CD14-positive monocyte (primary cell): ENCODE measurements around the gene OR10V1. TPM values are rescaled to one million over a fixed set of nuclear protein-coding genes. Genes with fewer than 3 reads are reported as not detected.

Experiments used
- DNase-seq, 3 donors: peaks; one replicate each; pipeline ENCODE4 v3.0.0-alpha.2; 2011 to 2022
- H2AFZ ChIP-seq: 2 replicates; pipeline ENCODE4 v1.6.0; 2012; ENCODE audit warnings: mild to moderate bottlenecking, low read depth, low read length, inconsistent platforms; ENCODE audit not compliant: insufficient read depth, poor library complexity, severe bottlenecking
- H3K27ac ChIP-seq, 2 donors: 1 replicate in 1 of 2; 2 replicates in 1 of 2; pipeline ENCODE4 v1.5.1; 2012 to 2013; ENCODE audit warnings: low read length in 2 of 2, control low read depth in 1 of 2, inconsistent platforms in 1 of 2, low read depth in 1 of 2, mild to moderate bottlenecking in 1 of 2
- H3K27me3 ChIP-seq, 2 donors: one replicate each; pipeline versions ENCODE4 v1.6.0 to v1.6.1; 2011 to 2013; ENCODE audit warnings: low read length in 2 of 2; ENCODE audit not compliant: control insufficient read depth in 2 of 2, insufficient read depth in 2 of 2
- H3K36me3 ChIP-seq, 2 donors: replicated peaks in 1 of 2; 1 replicate in 1 of 2; 2 replicates in 1 of 2; pipeline versions ENCODE4 v1.5.1 to v1.6.1; 2012 to 2013; ENCODE audit warnings: low read length in 2 of 2, control low read depth in 1 of 2, inconsistent platforms in 1 of 2, mild to moderate bottlenecking in 1 of 2; ENCODE audit not compliant: insufficient read depth in 2 of 2, control insufficient read depth in 1 of 2
- H3K4me1 ChIP-seq, 2 donors: 1 replicate in 1 of 2; 2 replicates in 1 of 2; pipeline versions ENCODE4 v1.5.1 to v1.6.1; 2012 to 2013; ENCODE audit warnings: low read length in 2 of 2, control low read depth in 1 of 2, inconsistent platforms in 1 of 2, mild to moderate bottlenecking in 1 of 2, moderate library complexity in 1 of 2; ENCODE audit not compliant: insufficient read depth in 2 of 2, control insufficient read depth in 1 of 2
- H3K4me2 ChIP-seq: replicated peaks from 2 replicates; pipeline ENCODE3; 2012; ENCODE audit warnings: low read length, moderate library complexity, mild to moderate bottlenecking; ENCODE audit not compliant: poor library complexity, severe bottlenecking; ENCODE audit errors: extremely low read depth
- H3K4me3 ChIP-seq, 3 experiments: fragments of 200-600 bp in 1 of 3; sonication (generic) in 1 of 3; replicated peaks in 1 of 3; 1 replicate in 2 of 3; 2 replicates in 1 of 3; pipeline ENCODE4 v1.5.1; 2011 to 2013; ENCODE audit warnings: low read length in 3 of 3, mild to moderate bottlenecking in 3 of 3, control low read depth in 2 of 3, low read depth in 2 of 3, inconsistent platforms in 1 of 3, moderate library complexity in 1 of 3
- H3K79me2 ChIP-seq: 2 replicates; pipeline ENCODE4 v1.6.0; 2012; ENCODE audit warnings: mild to moderate bottlenecking, control low read depth, inconsistent platforms, low read length, moderate library complexity; ENCODE audit not compliant: insufficient read depth
- H3K9ac ChIP-seq: 2 replicates; pipeline ENCODE4 v1.6.0; 2017; ENCODE audit warnings: low read length, mild to moderate bottlenecking; ENCODE audit not compliant: insufficient read depth, poor library complexity, severe bottlenecking
- H3K9me3 ChIP-seq, 2 donors: replicated peaks in 1 of 2; 1 replicate in 1 of 2; 2 replicates in 1 of 2; pipeline versions ENCODE4 v1.5.1 to v1.6.1; 2012 to 2013; ENCODE audit warnings: low read length in 2 of 2, control low read depth in 1 of 2; ENCODE audit not compliant: control insufficient read depth in 1 of 2, insufficient read depth in 1 of 2
- H4K20me1 ChIP-seq: 2 replicates; pipeline ENCODE4 v1.6.0; 2012; ENCODE audit warnings: mild to moderate bottlenecking, low read length, control low read depth, moderate library complexity; ENCODE audit not compliant: insufficient read depth
- H3K27ac Mint-ChIP-seq, 7 donors: one replicate each; pipeline ENCODE4 v1.8.0; 2020; ENCODE audit warnings: mild to moderate bottlenecking in 7 of 7, mixed read lengths in 7 of 7, moderate library complexity in 6 of 7, inconsistent platforms in 2 of 7
- H3K27me3 Mint-ChIP-seq, 3 donors: one replicate each; pipeline ENCODE4 v1.8.0; 2021 to 2022; ENCODE audit warnings: low read depth in 3 of 3, mild to moderate bottlenecking in 3 of 3, mixed read lengths in 3 of 3, moderate library complexity in 3 of 3, inconsistent platforms in 1 of 3
- H3K36me3 Mint-ChIP-seq, 2 donors: one replicate each; pipeline ENCODE4 v1.8.0; 2020; ENCODE audit warnings: mixed read lengths in 2 of 2, inconsistent platforms in 1 of 2, mild to moderate bottlenecking in 1 of 2
- H3K4me1 Mint-ChIP-seq: one replicate; pipeline ENCODE4 v1.8.0; 2020; ENCODE audit warnings: mild to moderate bottlenecking, mixed read lengths
- H3K4me3 Mint-ChIP-seq, 2 donors: one replicate each; pipeline ENCODE4 v1.8.0; 2020; ENCODE audit warnings: mild to moderate bottlenecking in 2 of 2, mixed read lengths in 2 of 2, moderate library complexity in 1 of 2
- H3K9me3 Mint-ChIP-seq, 7 donors: one replicate each; pipeline ENCODE4 v1.8.0; 2020 to 2022; ENCODE audit warnings: mixed read lengths in 7 of 7, mild to moderate bottlenecking in 6 of 7, moderate library complexity in 6 of 7, inconsistent platforms in 2 of 7
- WGBS: methylation state at CpG from one replicate; pipeline ENCODE4 v1.1.5; 2013; ENCODE audit warnings: missing lambda C conversion rate; ENCODE audit not compliant: insufficient coverage; 5-methylcytosine and 5-hydroxymethylcytosine counted together
- intact Hi-C, 2 donors: fragments of 100-400 bp; cut with micrococcal nuclease; formaldehyde crosslinking; loops; one replicate each; pipeline versions ENCODE4 v1.15.0 to v1.15.1; 2023
- polyA plus RNA-seq, 3 donors: library from polyadenylated mRNA; depleted of rRNA in 1 of 3; unstranded in 2 of 3; stranded (reverse) in 1 of 3; fragments of 300-500 nt in 2 of 3; fragments of >200 nt in 1 of 3; fragmentation: Illumina TruSeq in 2 of 3; gene quantifications; 1 replicate in 2 of 3; 2 replicates in 1 of 3; pipeline ENCODE4 v1.2.3, GENCODE V29; 2012 to 2021
- TF ChIP-seq, protein P1 (sequence below): fragments of 200-600 bp; IDR thresholded peaks from one replicate; pipeline ENCODE4 v1.8.0; 2022; ENCODE audit warnings: antibody characterized with exemption, mild to moderate bottlenecking

The OR10V1 gene
- polyA plus RNA-seq, 3 donors = not detected

DNA sequence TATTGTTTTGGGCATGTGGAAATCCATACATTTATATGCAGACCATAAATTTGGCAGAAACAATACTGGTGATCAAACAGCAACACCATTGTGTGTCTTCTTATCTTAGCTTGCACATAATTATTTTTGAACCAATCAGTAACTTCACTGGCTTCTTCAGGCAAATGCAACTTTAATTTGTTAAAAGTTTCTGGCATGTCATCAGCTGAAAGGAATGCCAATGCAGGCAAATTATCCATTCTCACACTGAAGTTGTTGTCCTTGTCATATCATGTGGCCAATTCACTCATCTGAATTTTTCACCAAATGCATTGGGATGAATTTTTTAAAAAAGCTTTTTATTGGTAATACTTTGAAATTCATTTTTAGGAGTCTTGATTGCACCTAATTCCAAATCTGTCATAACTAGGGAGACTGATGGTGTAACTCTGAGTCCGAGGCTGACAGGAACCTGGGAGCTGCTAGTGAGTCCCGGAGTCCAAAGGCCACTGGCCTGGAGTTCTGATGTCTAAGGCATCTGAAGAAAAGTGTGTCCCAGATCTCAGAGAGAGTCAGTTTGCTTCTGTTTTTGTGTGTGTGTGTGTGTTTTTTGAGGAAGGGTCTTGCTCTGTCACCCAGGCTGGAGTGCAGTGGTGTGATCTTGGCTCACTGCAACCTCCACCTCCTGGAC, 17.4 kb upstream of the OR10V1 start:
- Mint-ChIP-seq H3K36me3 (peaks cover 0 to 5% of the 10 kb centered on the region in 2 donors), H3K27me3 (no peaks in the 10 kb centered on the region), H3K4me3 (no peak overlapping the region), H3K27ac (peak overlapping the region in 2 of 7 donors; percentile 6 to 41), H3K4me1 (peaks cover 52% of the 10 kb centered on the region), H3K9me3 (peaks cover 2 to 9% (median 4%) of the 10 kb centered on the region in 7 donors)
- no peak for DNase-seq
- Histone ChIP-seq H3K4me1 (peaks cover 34 to 35% of the 10 kb centered on the region in 2 donors), H3K79me2 (no peaks in the 10 kb centered on the region), H3K36me3 (no peaks in the 10 kb centered on the region), H4K20me1 (no peaks in the 10 kb centered on the region), H2AFZ (peak overlapping the region; percentile 6), H3K4me3 (no peak overlapping the region), H3K9ac (no peak overlapping the region), H3K9me3 (no peaks in the 10 kb centered on the region), H3K27me3 (no peaks in the 10 kb centered on the region), H3K27ac (no peak overlapping the region), H3K4me2 (no peak overlapping the region)
- intact Hi-C loops = no loop called here
- 32% methylated on average over 2 of the region's 2 CpGs for WGBS
- TF ChIP-seq, protein P1, sequence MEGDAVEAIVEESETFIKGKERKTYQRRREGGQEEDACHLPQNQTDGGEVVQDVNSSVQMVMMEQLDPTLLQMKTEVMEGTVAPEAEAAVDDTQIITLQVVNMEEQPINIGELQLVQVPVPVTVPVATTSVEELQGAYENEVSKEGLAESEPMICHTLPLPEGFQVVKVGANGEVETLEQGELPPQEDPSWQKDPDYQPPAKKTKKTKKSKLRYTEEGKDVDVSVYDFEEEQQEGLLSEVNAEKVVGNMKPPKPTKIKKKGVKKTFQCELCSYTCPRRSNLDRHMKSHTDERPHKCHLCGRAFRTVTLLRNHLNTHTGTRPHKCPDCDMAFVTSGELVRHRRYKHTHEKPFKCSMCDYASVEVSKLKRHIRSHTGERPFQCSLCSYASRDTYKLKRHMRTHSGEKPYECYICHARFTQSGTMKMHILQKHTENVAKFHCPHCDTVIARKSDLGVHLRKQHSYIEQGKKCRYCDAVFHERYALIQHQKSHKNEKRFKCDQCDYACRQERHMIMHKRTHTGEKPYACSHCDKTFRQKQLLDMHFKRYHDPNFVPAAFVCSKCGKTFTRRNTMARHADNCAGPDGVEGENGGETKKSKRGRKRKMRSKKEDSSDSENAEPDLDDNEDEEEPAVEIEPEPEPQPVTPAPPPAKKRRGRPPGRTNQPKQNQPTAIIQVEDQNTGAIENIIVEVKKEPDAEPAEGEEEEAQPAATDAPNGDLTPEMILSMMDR = no peak

DNA sequence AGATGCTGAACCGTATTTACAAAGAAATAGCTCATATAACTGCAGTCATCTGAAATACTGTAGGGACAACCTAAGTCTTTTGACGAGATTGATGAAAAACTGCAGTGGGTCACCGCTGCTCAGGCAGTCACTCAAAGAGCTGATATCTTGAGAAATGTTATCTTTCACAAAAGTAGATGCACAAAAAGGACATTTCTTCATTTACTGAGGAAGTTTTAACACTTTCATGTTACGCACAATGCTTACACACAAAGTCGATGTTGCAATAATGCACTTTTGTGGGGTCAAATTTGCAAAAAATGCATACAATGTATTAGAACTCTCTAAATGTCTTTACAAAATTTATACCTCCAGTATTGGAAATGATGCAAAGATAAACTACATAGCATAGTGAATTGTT, 16.2 kb upstream of the OR10V1 start:
- H3K79me2 ChIP-seq = no peaks in the 10 kb centered on the region
- Mint-ChIP-seq H3K27me3 (no peaks in the 10 kb centered on the region), H3K9me3 (peaks cover 2 to 6% (median 4%) of the 10 kb centered on the region in 7 donors), H3K27ac (peak overlapping the region in 1 of 7 donors; percentile 14), H3K4me3 (no peak overlapping the region), H3K36me3 (peaks cover 0 to 5% of the 10 kb centered on the region in 2 donors), H3K4me1 (peaks cover 52% of the 10 kb centered on the region)
- no peaks in the 10 kb centered on the region for H4K20me1 ChIP-seq
- no peaks in the 10 kb centered on the region for H3K27me3 ChIP-seq
- H3K9ac ChIP-seq = no peak overlapping the region
- no peaks in the 10 kb centered on the region for H3K36me3 ChIP-seq
- H3K4me1 ChIP-seq = peaks cover 34 to 35% of the 10 kb centered on the region in 2 donors
- H3K4me2 ChIP-seq = peak overlapping the region; percentile 33
- 43% methylated on average over 1 of the region's 5 CpGs for whole genome bisulfite sequencing
- intact Hi-C loops = no loop called here
- no peak overlapping the region for H3K4me3 ChIP-seq
- DNase-seq = peak in 2 of 3 donors; percentile 4 to 33
- peak overlapping the region; percentile 17 for H2AFZ ChIP-seq
- H3K27ac ChIP-seq = peak overlapping the region; percentile 41 to 89
- TF ChIP-seq, protein P1 = no peak
- H3K9me3 ChIP-seq = no peaks in the 10 kb centered on the region
